OCI-LY7 (cell line): ENCODE results near the gene IFT27.

Experiments used
- EZH2phosphoT487 ChIP-seq: fragments of 200-600 bp; sonication (generic); IDR thresholded peaks from 2 replicates; pipeline ENCODE4 v1.6.1; 2018; ENCODE audit warnings: low read depth, borderline replicate concordance, mild to moderate bottlenecking, mixed run types, antibody characterized with exemption, low read length, moderate library complexity, mixed read lengths
- TF ChIP-seq, protein P1 (sequence below): fragments of 200-600 bp; sonication (generic); conservative IDR thresholded peaks from 2 replicates; pipeline ENCODE4 v1.5.1; 2014; ENCODE audit warnings: mild to moderate bottlenecking, antibody characterized with exemption, low read length, moderate library complexity, mixed read lengths

DNA sequence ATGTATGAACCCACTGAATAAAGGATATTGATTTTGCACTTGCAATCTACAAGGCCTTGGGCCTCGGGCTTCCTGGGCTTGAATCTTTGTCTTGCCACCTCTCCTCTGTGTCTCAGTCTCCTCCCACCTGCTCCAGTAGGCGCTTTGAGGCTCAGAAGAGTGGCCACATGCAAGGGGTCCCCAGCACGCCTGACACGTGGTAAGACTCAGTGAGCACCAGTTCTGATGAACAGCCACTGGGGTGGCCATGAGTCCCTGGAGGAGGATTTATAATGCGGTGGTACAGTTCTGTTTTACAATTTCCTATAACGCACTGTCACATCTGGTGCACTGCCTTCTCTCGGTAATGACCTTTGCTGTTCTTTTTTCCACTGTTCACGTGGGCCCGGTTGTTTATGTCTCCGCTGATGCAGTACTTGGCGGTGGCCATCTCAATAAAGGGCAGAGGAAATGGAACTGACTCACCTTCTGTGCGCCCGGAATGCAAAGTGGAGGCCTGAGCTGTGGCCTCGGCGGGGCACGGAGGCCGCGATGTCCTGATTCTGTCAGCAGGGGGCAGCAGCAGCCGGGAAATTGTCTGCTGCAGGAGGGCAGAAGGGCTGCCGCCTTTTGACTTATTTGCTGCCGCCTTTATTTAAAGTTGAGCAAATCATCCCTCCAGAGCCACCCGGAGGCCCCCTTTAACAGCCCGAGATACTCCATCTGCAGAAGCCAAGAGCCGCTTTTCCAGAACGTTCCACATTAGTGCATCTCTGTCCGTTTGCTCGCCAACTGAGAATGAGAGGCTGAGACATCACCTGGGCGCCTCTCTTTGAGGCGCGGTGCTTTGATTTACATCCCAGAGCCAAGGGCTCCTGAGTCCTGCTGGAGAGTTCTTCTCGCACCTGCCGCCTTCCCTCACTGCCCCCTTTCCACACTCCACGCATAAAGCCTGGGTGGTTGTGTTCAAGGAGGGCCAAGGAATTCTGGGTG is 6.0 kb upstream of the IFT27 start:
- no peak for TF ChIP-seq EZH2phosphoT487
- TF ChIP-seq, protein P1, sequence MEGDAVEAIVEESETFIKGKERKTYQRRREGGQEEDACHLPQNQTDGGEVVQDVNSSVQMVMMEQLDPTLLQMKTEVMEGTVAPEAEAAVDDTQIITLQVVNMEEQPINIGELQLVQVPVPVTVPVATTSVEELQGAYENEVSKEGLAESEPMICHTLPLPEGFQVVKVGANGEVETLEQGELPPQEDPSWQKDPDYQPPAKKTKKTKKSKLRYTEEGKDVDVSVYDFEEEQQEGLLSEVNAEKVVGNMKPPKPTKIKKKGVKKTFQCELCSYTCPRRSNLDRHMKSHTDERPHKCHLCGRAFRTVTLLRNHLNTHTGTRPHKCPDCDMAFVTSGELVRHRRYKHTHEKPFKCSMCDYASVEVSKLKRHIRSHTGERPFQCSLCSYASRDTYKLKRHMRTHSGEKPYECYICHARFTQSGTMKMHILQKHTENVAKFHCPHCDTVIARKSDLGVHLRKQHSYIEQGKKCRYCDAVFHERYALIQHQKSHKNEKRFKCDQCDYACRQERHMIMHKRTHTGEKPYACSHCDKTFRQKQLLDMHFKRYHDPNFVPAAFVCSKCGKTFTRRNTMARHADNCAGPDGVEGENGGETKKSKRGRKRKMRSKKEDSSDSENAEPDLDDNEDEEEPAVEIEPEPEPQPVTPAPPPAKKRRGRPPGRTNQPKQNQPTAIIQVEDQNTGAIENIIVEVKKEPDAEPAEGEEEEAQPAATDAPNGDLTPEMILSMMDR: peak; percentile 97
